ENCODE data around the gene HNMT. TPM values are rescaled to one million over a fixed set of nuclear protein-coding genes. Genes with fewer than 3 reads are reported as not detected.

The HNMT gene
- total and polyA plus RNA-seq, 11 donors, result 4.5 to 38.1 (median 10.2) TPM

- DNase-seq (no peak), ATAC-seq (no peak)
- H3K4me3 ChIP-seq, result no peak overlapping the region
- TF ChIP-seq POLR2A (IDR thresholded peaks at IDR 0.05), result no peak
- no peak for TF ChIP-seq CTCF (IDR thresholded peaks at IDR 0.05)
- peaks cover 0 to 23% (median 9%) of the 10 kb centered on the region in 9 donors for H3K36me3 ChIP-seq
- intact Hi-C loops (cut with DNase I), result no loop called here
- H3K9me3 ChIP-seq, result peaks cover 0 to 25% (median 0%) of the 10 kb centered on the region in 12 donors
- no peaks in the 10 kb centered on the region for H3K4me1 ChIP-seq
- H3K27me3 ChIP-seq, result no peaks in the 10 kb centered on the region
- WGBS, 4 donors, result 93 to 95% (median 95%) methylated on average over 4 of the region's 4 CpGs
- no peak overlapping the region for H3K27ac ChIP-seq
Observed at GRCh38 chr2:137997733-137998132, 33.5 kb downstream of the HNMT start.

DNA sequence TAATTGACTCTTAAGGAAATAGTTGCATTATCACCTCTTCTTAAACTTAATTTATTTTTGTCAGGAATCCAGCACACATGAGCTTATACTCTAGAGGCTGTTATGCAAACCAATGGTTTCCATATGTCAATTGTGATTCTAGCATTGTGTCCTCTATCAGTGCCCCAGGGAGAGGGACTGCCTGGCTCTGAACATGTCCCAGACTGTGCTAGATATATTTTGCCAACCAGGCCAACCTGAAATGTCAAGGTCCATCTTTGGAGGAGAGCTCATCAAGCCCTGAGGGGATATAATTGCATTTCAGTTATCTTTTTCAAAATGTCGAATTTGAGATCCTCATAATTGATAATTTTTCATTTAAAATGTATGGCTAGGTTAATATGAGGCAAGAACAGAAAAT lies 34.2 kb downstream of the HNMT start:
- WGBS, 4 donors, result 68 to 74% (median 69%) methylated on average over 1 of the region's 1 CpG
- H3K4me1 ChIP-seq, result no peaks in the 10 kb centered on the region

DNA sequence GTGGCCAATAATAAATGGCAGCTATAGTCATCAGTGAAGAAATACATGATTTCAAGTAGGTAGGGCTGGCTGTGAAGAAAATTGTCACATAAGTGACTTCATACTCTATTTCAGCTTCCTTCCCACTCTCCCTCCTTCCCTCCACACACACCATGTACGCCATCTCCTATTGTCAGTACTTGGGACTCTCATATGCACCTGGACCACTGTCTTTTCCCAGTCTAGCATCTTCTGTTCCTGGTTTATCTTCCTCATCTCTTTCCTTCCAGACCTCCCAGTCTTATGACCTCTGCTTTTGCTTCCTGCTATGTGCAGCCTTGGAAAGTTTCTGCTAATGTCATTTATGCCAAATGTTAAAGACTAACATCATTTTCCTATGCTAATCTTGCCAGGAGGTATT lies 35.0 kb downstream of the HNMT start:
- intact Hi-C loops (cut with DNase I), result no loop called here

More for the DNA sequence above, 34.2 kb downstream of the HNMT start:
- TF ChIP-seq CTCF (IDR thresholded peaks at IDR 0.05) (no peak), POLR2A (IDR thresholded peaks at IDR 0.05) (no peak)
- no peaks in the 10 kb centered on the region for H3K27me3 ChIP-seq
- peaks cover 0 to 28% (median 14%) of the 10 kb centered on the region in 9 donors for H3K36me3 ChIP-seq
- H3K4me3 ChIP-seq, result no peak overlapping the region
- H3K27ac ChIP-seq, result no peak overlapping the region
- ATAC-seq (no peak), DNase-seq (no peak)
- H3K9me3 ChIP-seq, result peaks cover 0 to 25% (median 0%) of the 10 kb centered on the region in 12 donors
- intact Hi-C loops (cut with DNase I), result no loop called here

DNA sequence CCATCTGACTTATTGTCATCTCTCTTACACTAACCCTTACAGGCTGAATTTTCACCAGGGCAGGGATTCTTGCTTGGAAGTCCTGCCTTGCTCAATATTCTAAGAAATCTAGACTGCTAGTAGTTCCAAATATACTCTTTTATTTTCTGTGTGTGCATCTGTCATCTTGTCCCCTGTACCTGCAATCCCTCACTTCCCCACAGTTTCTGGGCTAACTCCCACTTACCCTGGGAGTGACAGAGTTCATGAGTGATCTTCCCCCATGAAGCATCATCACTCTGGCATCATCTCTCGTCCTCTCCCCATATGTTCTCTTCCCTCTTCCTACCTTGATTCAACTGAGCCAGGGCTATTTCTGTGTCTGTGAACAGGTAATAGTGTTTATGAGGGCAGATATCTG lies 35.7 kb downstream of the HNMT start:
- no peaks in the 10 kb centered on the region for H3K27me3 ChIP-seq
- intact Hi-C loops (cut with DNase I), result no loop called here
- no peak overlapping the region for H3K27ac ChIP-seq
- ATAC-seq (no peak), DNase-seq (no peak)
- no peak for TF ChIP-seq CTCF (IDR thresholded peaks at IDR 0.05)
- no peak for TF ChIP-seq POLR2A (IDR thresholded peaks at IDR 0.05)
- peaks cover 0 to 11% (median 0%) of the 10 kb centered on the region in 12 donors for H3K9me3 ChIP-seq
- H3K4me3 ChIP-seq, result no peak overlapping the region
- WGBS, 4 donors, result 69 to 86% (median 73%) methylated on average over 1 of the region's 1 CpG
- H3K4me1 ChIP-seq, result no peaks in the 10 kb centered on the region
- H3K36me3 ChIP-seq, result peaks cover 0 to 43% (median 26%) of the 10 kb centered on the region in 9 donors

More for the DNA sequence above, 35.0 kb downstream of the HNMT start:
- Histone ChIP-seq H3K27ac (no peak overlapping the region), H3K4me3 (no peak overlapping the region), H3K36me3 (peaks cover 0 to 36% (median 20%) of the 10 kb centered on the region in 9 donors), H3K27me3 (no peaks in the 10 kb centered on the region), H3K4me1 (no peaks in the 10 kb centered on the region), H3K9me3 (peaks cover 0 to 17% (median 0%) of the 10 kb centered on the region in 12 donors)
- no peak for TF ChIP-seq POLR2A (IDR thresholded peaks at IDR 0.05)
- no peak for TF ChIP-seq CTCF (IDR thresholded peaks at IDR 0.05)
- ATAC-seq, result no peak
- WGBS, 4 donors, result 68 to 89% (median 86%) methylated on average over 1 of the region's 1 CpG
- no peak for DNase-seq

Data from heart left ventricle (tissue), 16 donors.